ENCODE measurements around the gene RPRD1A.
A peak's percentile ranks its signal among the peaks of the same experiment; 100 is the strongest.
"Not testable (repeated sequence)": the region's sequence is repeated elsewhere in the genome, so short reads cannot be mapped to it uniquely, and the experiment has no call there.

Gene RPRD1A

GRCh38 chr18:36067055-36067957, at the start of gene RPRD1A:
Gene RPRD1A, minus strand, starts transcription at chr18:36067559. Its CDS starts 155 bp downstream, at chr18:36067404.
- DNase-seq = peak; percentile 77 to 99 (median 94)

- not testable (repeated sequence) for DNase-seq
These were observed 49.4 kb upstream of the RPRD1A start for GRCh38 chr18:36116771-36117170.

- DNase-seq = no peak
These were observed 47.4 kb upstream of the RPRD1A start for GRCh38 chr18:36114738-36115137.

- no peak for DNase-seq
These were observed 46.9 kb upstream of the RPRD1A start for GRCh38 chr18:36114251-36114650.

GRCh38 chr18:36112302-36112701, 44.9 kb upstream of the RPRD1A start:
- no peak for DNase-seq

DNA sequence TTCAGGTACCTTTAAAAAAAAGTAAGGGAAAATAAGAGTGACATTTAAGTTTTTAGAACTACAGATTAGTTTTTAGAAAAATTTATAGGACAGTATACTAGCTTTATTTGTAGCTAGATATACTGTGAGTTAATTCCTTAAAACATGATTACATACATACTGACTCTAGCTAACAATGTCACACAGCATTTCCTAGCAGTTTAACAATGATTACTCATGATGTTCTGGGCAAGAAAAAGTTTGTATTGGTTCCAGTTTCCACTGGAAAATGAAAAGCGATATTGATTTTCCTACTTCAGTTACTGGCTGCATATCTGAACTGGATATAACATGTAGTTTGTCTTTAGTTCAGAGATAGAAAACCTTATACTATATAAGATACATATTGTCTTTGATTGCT, 42.4 kb upstream of the RPRD1A start:
- no peak for DNase-seq

- no peak for DNase-seq
These were observed 41.2 kb upstream of the RPRD1A start for GRCh38 chr18:36108601-36109000.

DNA sequence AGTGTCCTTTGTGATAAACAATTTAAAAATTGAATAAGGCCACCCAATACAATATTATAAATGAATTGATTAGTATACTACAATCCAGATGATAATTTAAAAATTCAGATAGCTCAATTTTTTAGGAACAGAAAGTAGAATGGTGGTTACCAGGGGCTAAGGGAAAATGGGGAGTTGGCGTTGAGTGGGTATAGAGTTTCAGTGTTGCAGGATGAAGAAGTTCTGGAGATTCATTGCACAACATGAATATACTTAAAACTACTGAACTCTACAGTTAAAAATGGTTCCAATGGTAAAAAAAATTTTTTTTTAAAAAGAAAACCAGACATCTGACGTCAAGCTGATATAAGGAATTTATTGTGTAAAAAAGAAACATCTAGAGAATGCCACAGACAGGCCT, 40.8 kb upstream of the RPRD1A start:
- DNase-seq = no peak

GRCh38 chr18:36107477-36107876, 40.1 kb upstream of the RPRD1A start:
- no peak for DNase-seq

- DNase-seq = no peak
These were observed 37.4 kb upstream of the RPRD1A start for GRCh38 chr18:36104749-36105148.

DNA sequence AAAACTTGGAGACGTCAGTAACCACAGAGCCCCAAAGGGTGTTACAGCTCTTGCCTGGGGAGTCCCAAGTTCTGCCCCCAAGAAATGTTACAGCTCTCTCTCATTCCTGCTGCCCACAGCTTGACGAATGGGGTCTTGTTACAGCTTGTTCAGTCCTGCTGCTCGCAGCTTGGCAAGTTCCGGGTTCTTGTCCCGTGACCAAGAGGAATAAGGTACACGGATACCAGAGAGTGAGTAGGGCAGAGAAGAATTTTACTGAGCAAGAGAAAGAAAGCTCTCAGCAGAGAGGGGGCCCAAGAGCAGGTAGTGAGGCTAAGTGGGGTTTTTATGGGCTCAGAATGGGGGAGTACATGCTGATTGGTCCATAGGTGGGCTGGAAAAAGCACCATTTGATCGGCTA, 34.6 kb upstream of the RPRD1A start:
- no peak for DNase-seq

DNA sequence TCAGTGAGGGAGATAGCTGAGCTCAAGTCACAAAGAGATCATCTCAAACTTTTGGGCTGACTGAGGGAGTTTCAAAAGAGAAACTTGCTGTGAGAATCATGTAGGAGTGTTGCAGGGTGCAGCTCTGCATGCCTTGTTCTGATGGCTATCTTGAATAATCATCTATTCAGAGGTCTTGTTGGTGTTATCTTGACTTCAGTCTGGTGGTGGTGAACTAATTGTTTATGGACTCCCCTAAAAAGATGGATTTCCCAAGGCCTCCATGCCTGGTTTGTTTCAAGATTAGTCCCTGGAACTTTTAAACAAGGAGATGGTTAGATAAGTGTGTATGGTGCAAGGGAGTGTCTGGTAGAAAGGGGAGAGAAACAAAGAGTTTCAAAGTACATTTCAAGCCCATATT, 32.0 kb upstream of the RPRD1A start:
- DNase-seq = no peak

DNA sequence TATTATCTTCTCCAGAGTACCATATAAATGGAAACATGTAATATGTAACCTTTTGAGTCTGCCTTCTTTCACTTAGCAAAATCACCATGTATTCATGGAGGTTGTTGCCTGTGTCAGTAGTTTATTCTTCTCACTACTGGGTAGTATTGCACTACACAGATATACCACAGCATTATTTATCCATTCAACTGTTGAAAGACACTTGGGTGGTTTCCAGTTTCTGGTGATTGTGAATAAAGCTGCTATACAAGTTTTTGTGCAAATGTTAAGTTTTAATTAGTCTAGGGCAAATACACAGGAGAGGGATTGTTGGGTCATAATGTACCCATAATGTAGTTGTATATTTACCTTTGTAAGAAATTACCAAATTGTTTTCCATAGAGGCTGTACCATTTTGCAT, 29.6 kb upstream of the RPRD1A start:
- no peak for DNase-seq

DNA sequence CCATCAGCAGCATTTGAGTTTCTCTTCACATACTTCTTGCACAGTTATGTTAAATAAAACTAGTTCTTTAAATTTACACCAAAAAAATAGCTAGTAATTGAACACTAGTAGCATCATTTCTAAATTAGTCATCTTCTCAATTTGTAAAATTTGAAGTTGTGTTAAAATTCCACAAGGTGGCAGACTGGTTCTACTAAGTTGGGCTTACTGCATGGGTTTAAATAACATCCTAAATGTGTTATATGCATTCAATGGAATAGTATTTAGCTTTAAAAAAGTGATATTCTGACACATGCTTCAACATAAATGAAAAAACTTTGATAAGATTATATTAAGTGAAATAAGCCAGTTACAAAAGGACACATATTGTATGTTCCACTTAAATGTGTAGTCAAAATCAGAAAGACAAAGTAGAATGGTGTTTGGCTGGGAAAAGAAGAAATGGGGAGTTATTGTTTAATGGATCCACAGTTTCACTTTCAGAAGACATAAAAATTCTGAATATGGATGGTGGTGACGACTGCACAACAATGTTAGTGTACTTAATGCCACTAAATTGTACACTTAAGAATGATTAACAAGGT, 28.7 kb upstream of the RPRD1A start:
- peak in 1 of 56 donors; percentile 40 for DNase-seq

GRCh38 chr18:36094431-36094830, 27.1 kb upstream of the RPRD1A start:
- no peak for DNase-seq

DNA sequence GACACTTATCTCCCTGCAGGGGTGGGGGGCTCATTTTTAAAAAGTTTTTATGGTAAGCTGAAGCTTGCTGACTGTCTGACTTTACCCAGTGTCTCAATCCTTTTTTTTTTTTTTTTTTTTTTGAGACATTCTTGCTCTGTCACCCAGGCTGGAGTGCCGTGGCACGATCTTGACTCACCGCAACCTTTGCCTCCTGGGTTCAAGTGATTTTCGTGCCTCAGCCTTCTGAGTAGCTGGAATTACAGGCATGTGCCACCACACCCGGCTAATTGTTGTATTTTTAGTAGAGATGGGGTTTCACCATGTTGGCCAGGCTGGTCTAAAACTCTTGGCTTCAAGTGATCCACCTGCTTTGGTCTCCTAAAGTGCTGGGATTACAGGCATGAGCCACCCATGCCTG, 24.8 kb upstream of the RPRD1A start:
- not testable (repeated sequence) for DNase-seq

- DNase-seq = no peak
These were observed 21.6 kb upstream of the RPRD1A start for GRCh38 chr18:36089001-36089400.

DNA sequence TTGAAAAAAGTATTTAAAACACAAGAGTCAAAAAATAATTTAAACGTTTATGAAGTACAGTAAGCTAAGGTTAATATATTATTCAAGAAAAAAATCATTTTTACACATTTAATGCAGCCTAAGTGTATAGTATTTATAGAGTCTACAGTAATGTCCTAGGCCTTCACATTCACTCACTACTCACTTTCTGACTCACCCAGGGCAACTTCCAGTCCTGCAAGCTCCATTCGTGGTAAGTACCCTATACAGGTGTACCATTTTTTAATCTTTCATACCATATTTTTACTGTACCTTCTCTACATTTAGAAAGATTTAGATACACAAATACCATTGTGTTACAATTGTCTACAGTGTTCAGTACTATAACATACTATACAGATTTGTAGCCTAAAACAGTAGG, 20.9 kb upstream of the RPRD1A start:
- no peak for DNase-seq

DNA sequence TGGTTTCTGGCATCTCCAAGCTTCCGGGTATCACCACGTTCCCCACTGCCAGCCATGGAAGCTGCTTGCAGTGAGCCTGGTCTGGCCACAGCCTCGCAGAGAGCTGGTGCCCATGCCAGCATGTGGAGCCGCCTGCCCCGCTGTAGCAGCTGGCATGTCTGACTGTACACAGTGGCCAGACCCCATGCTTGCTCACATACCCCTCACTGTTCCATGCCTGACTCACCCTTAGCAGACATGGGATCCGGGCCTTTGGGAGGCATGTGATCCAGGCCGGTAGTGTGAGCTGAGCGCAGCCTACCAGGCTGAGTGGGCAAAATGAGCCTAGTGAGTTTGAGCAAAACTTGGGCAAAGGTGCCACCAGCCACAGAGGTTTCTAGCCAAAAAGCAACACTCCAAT, 18.8 kb upstream of the RPRD1A start:
- DNase-seq = no peak

DNA sequence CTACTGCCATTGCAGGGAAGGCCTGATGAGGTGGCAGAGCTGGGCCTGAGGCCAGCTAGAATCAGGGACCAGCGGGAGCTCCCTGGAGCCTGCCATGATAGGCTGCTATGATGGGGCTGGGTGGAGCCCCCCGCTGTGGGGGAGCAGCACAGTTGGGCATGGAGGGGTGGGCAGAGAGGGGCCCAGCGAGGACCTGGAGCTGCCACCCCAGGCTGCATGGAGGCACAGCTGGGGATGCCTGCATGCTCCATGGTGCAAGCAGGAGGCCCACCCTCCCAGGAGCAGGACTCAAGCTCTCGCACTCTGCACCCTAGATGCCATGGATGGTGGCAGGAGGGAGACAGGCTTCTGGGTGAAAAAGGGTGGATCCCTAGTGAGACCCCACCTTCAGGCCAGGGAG, 17.8 kb upstream of the RPRD1A start:
- no peak for DNase-seq

GRCh38 chr18:36083729-36084128, 16.4 kb upstream of the RPRD1A start:
- DNase-seq = no peak

- not testable (repeated sequence) for DNase-seq
These were observed 13.8 kb upstream of the RPRD1A start for GRCh38 chr18:36081118-36081517.

Data from amygdala (tissue), 56 donors.